ENCODE results near the gene MAP3K4. TPM values are rescaled to one million over a fixed set of nuclear protein-coding genes. Genes with fewer than 3 reads are reported as not detected.

MAP3K4 gene
- total RNA-seq, 1 donor from 2014 or later = 47.2 TPM

DNA sequence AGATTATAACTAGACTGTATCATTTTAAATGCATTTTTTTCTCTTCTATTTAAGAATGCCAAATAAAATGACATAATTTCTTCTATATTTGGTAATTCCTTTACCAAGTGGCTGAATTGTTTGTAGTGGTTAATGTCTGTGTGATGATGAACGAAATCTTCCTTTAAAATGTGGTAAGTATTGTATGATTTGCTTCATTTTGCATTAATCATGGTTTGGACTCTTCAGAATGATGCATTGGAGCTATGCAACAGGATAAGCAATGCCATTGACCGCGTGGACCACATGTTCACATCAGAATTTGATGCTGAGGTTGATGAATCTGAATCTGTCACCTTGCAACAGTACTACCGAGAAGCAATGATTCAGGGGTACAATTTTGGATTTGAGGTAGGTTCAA lies 99.6 kb downstream of the MAP3K4 start:
- DNase-seq (no peak), ATAC-seq (no peak)
- no peak for TF ChIP-seq CTCF (IDR thresholded peaks at IDR 0.05)
- no peaks in the 10 kb centered on the region for H3K27me3 ChIP-seq (ENCODE audit: low read depth)
- intact Hi-C loops (cut with DNase I) = no loop called here
- H3K36me3 ChIP-seq = peaks cover 88% of the 10 kb centered on the region
- no peaks in the 10 kb centered on the region for H3K9me3 ChIP-seq
- H3K27ac ChIP-seq = no peak overlapping the region
- H3K4me3 ChIP-seq = no peak overlapping the region
- no peaks in the 10 kb centered on the region for H3K4me1 ChIP-seq

GRCh38 chr6:161091972-161092701 lies 100.6 kb downstream of the MAP3K4 start:
- Histone ChIP-seq H3K36me3 (peaks cover 88% of the 10 kb centered on the region), H3K27me3 (ENCODE audit: low read depth) (no peaks in the 10 kb centered on the region), H3K4me3 (no peak overlapping the region), H3K9me3 (no peaks in the 10 kb centered on the region), H3K4me1 (no peaks in the 10 kb centered on the region), H3K27ac (no peak overlapping the region)
- ATAC-seq (no peak), DNase-seq (no peak)
- intact Hi-C loops (cut with DNase I) = no loop called here
- TF ChIP-seq CTCF (IDR thresholded peaks at IDR 0.05) = no peak

GRCh38 chr6:161094955-161095354 lies 103.4 kb downstream of the MAP3K4 start:
- H3K27me3 ChIP-seq (ENCODE audit: low read depth) = no peaks in the 10 kb centered on the region
- intact Hi-C loops (cut with DNase I) = no loop called here
- ATAC-seq (no peak), DNase-seq (no peak)
- no peaks in the 10 kb centered on the region for H3K4me1 ChIP-seq
- H3K36me3 ChIP-seq = peaks cover 88% of the 10 kb centered on the region
- no peak for TF ChIP-seq CTCF (IDR thresholded peaks at IDR 0.05)
- H3K27ac ChIP-seq = no peak overlapping the region
- no peaks in the 10 kb centered on the region for H3K9me3 ChIP-seq
- no peak overlapping the region for H3K4me3 ChIP-seq

DNA sequence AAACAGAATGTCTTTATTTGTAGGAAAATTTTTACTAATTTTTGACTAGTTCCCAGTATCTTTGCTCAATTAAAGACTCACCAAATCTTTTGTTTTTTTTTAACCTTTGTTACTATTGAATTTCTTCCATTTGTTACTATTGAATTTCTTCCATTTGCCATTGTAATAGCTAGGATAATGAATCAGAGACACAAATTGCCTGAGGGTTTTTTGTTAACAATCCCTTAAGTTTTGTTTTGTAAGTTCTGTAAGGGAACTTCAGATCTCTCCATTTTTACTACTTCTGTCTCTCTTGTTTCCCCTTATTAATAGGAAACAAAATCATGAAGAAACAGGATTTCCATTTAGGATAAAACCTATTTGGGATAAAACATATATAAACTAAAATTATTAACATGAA lies 104.3 kb downstream of the MAP3K4 start:
- no peak overlapping the region for H3K4me3 ChIP-seq
- ATAC-seq (no peak), DNase-seq (no peak)
- H3K27ac ChIP-seq = no peak overlapping the region
- H3K36me3 ChIP-seq = peaks cover 90% of the 10 kb centered on the region
- intact Hi-C loops (cut with DNase I) = no loop called here
- H3K27me3 ChIP-seq (ENCODE audit: low read depth) = no peaks in the 10 kb centered on the region
- no peaks in the 10 kb centered on the region for H3K9me3 ChIP-seq
- no peak for TF ChIP-seq CTCF (IDR thresholded peaks at IDR 0.05)
- no peaks in the 10 kb centered on the region for H3K4me1 ChIP-seq

GRCh38 chr6:161100072-161100471 lies 108.5 kb downstream of the MAP3K4 start:
- peaks cover 83% of the 10 kb centered on the region for H3K36me3 ChIP-seq
- H3K4me1 ChIP-seq = no peaks in the 10 kb centered on the region
- intact Hi-C loops (cut with DNase I) = no loop called here
- DNase-seq (no peak), ATAC-seq (no peak)
- H3K9me3 ChIP-seq = no peaks in the 10 kb centered on the region
- no peak for TF ChIP-seq CTCF (IDR thresholded peaks at IDR 0.05)
- no peak overlapping the region for H3K4me3 ChIP-seq
- no peak overlapping the region for H3K27ac ChIP-seq
- H3K27me3 ChIP-seq (ENCODE audit: low read depth) = no peaks in the 10 kb centered on the region

Measured in lower lobe of right lung (tissue), 2 donors.